ENCODE data around the gene NUFIP2.

GRCh38 chr17:29247219-29247618 lies 46.7 kb downstream of the NUFIP2 start:
- TF ChIP-seq, protein P1, sequence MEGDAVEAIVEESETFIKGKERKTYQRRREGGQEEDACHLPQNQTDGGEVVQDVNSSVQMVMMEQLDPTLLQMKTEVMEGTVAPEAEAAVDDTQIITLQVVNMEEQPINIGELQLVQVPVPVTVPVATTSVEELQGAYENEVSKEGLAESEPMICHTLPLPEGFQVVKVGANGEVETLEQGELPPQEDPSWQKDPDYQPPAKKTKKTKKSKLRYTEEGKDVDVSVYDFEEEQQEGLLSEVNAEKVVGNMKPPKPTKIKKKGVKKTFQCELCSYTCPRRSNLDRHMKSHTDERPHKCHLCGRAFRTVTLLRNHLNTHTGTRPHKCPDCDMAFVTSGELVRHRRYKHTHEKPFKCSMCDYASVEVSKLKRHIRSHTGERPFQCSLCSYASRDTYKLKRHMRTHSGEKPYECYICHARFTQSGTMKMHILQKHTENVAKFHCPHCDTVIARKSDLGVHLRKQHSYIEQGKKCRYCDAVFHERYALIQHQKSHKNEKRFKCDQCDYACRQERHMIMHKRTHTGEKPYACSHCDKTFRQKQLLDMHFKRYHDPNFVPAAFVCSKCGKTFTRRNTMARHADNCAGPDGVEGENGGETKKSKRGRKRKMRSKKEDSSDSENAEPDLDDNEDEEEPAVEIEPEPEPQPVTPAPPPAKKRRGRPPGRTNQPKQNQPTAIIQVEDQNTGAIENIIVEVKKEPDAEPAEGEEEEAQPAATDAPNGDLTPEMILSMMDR (IDR thresholded peaks at IDR 0.05): no peak
- no peak for TF ChIP-seq EP300 (IDR thresholded peaks at IDR 0.05; ENCODE audit: low read depth)
- TF ChIP-seq POLR2A (IDR thresholded peaks at IDR 0.05): no peak
- TF ChIP-seq POLR2AphosphoS5 (IDR thresholded peaks at IDR 0.05): no peak

Measured in transverse colon (tissue), 4 donors.